ENCODE results near the gene ARMC2.
A peak's percentile ranks its signal among the peaks of the same experiment; 100 is the strongest.

ARMC2 gene

GRCh38 chr6:108902382-108902792 lies 54.2 kb downstream of the ARMC2 start:
- H3K27me3 ChIP-seq, result no peaks in the 10 kb centered on the region
- H3K27ac ChIP-seq, result peak overlapping the region; percentile 79
- TF ChIP-seq CTCF (IDR thresholded peaks at IDR 0.05), result no peak
- H3K4me1 ChIP-seq (ENCODE audit: control insufficient read depth in 1 of 2, insufficient read depth in 1 of 2, low read depth in 1 of 2, low read length in 1 of 2), result peaks cover 48 to 50% of the 10 kb centered on the region in 2 experiments
- no peaks in the 10 kb centered on the region for H3K36me3 ChIP-seq
- H3K9me3 ChIP-seq, result no peaks in the 10 kb centered on the region
- peak overlapping the region in 1 of 2 experiments; percentile 30 for H3K4me3 ChIP-seq (ENCODE audit: low read depth in 1 of 2, low read length in 1 of 2)

GRCh38 chr6:108903796-108904195 lies 55.6 kb downstream of the ARMC2 start:
- Histone ChIP-seq H3K27me3 (no peaks in the 10 kb centered on the region), H3K4me1 (ENCODE audit: control insufficient read depth in 1 of 2, insufficient read depth in 1 of 2, low read depth in 1 of 2, low read length in 1 of 2) (peaks cover 47 to 50% of the 10 kb centered on the region in 2 experiments), H3K36me3 (no peaks in the 10 kb centered on the region), H3K27ac (peak overlapping the region; percentile 47), H3K9me3 (no peaks in the 10 kb centered on the region), H3K4me3 (ENCODE audit: low read depth in 1 of 2, low read length in 1 of 2) (no peak overlapping the region)
- TF ChIP-seq CTCF (IDR thresholded peaks at IDR 0.05), result no peak

GRCh38 chr6:108904741-108905140 lies 56.5 kb downstream of the ARMC2 start:
- H3K36me3 ChIP-seq, result no peaks in the 10 kb centered on the region
- H3K9me3 ChIP-seq, result no peaks in the 10 kb centered on the region
- peaks cover 47 to 50% of the 10 kb centered on the region in 2 experiments for H3K4me1 ChIP-seq (ENCODE audit: control insufficient read depth in 1 of 2, insufficient read depth in 1 of 2, low read depth in 1 of 2, low read length in 1 of 2)
- no peak overlapping the region for H3K4me3 ChIP-seq (ENCODE audit: low read depth in 1 of 2, low read length in 1 of 2)
- peak overlapping the region; percentile 51 for H3K27ac ChIP-seq
- H3K27me3 ChIP-seq, result no peaks in the 10 kb centered on the region
- no peak for TF ChIP-seq CTCF (IDR thresholded peaks at IDR 0.05)

GRCh38 chr6:108914235-108915022 lies 66.2 kb downstream of the ARMC2 start:
- Histone ChIP-seq H3K36me3 (no peaks in the 10 kb centered on the region), H3K27ac (no peak overlapping the region), H3K9me3 (no peaks in the 10 kb centered on the region), H3K4me1 (ENCODE audit: control insufficient read depth in 1 of 2, insufficient read depth in 1 of 2, low read depth in 1 of 2, low read length in 1 of 2) (no peaks in the 10 kb centered on the region), H3K27me3 (no peaks in the 10 kb centered on the region), H3K4me3 (ENCODE audit: low read depth in 1 of 2, low read length in 1 of 2) (no peak overlapping the region)
- peak; percentile 56 for TF ChIP-seq CTCF (IDR thresholded peaks at IDR 0.05)

- no peaks in the 10 kb centered on the region for H3K27me3 ChIP-seq
- no peak for TF ChIP-seq CTCF (IDR thresholded peaks at IDR 0.05)
- H3K4me1 ChIP-seq (ENCODE audit: control insufficient read depth in 1 of 2, insufficient read depth in 1 of 2, low read depth in 1 of 2, low read length in 1 of 2), result peaks cover 1 to 2% of the 10 kb centered on the region in 2 experiments
- no peaks in the 10 kb centered on the region for H3K36me3 ChIP-seq
- H3K27ac ChIP-seq, result no peak overlapping the region
- H3K4me3 ChIP-seq (ENCODE audit: low read depth in 1 of 2, low read length in 1 of 2), result no peak overlapping the region
- no peaks in the 10 kb centered on the region for H3K9me3 ChIP-seq
Observed at GRCh38 chr6:108915258-108915657, 67.0 kb downstream of the ARMC2 start.
